RWPE1 (cell line): Measurements from ENCODE around the gene ZNF391.

Experiments
- CTCF ChIA-PET: fragments of 350-600 bp; sonication (Branson Sonifier 250); formaldehyde crosslinking; extraction: SDS; loops from one replicate; lab custom pipeline; 2021; lab: Yijun Ruan, JAX
- POLR2A ChIA-PET: fragments of 400-600 bp; formaldehyde crosslinking; extraction: SDS; loops from one replicate; lab custom pipeline; 2020; ENCODE audit warnings: antibody characterized with exemption; ENCODE audit not compliant: low non-redundant PET; lab: Yijun Ruan, JAX
- DNase-seq: peaks from one replicate; pipeline ENCODE4 v3.0.0; 2012; ENCODE audit warnings: low spot score
- H3K27ac ChIP-seq: fragments of 450-650 bp; 2 replicates; pipeline ENCODE4 v1.5.1; 2017
- CTCF ChIP-seq: fragments of 450-650 bp; conservative IDR thresholded peaks from 2 replicates; pipeline ENCODE4 v1.5.1; 2017; ENCODE audit warnings: low read depth, mild to moderate bottlenecking

Gene ZNF391

DNA sequence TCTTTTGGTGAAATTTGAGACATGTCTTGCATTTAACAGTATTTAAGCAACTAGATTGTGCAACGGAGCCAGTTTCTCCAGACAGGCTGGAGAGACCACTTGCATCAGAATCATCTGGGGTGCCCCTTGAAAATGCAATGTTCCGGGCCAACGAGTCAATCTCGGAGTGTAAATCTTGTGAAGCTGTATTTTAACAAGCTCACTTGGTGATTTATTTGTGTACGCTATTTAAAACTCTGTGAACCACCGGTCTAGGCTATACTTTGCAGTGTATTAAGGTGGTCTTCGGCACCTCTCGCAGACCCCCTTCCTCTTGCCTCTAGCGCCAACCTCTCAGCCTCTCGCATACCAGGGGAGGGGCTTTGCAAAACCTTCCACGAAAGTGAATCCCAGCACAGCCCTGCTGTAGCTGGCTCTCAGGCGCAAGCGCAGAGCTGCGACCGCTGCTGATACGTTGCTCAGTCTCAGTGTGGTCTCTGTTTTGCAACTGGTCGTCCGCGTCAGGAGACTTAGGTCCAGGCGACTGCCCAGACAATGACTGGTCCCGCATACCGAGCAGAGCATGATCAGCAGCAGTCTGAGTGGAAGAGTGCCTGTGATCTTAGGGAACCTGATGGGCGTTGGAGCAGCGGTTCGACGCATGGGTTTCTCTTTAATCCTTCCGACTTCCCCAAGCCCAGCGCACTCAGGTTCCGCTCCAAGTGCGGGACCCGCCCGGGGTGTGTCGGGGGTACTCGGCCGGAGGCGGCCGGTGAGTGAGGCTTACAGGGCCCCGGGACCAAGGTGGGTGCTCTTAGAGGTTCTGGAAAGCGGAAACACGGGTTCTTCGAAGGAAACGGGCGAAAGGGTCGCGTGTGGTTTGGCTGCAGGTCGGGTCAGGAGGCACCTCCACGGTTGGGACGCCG lies at the start of gene ZNF391:
Gene ZNF391 (plus strand): TSS at position 467 of the 905 bp plus-strand sequence. CDS start 11,612 bp downstream, outside the sequence.
- peak; percentile 74 for DNase-seq
- ChIA-PET POLR2A (no interaction called here), CTCF (no interaction called here)
- no peak for TF ChIP-seq CTCF
- peak within 1 kb of the TSS; percentile 89 for H3K27ac ChIP-seq

GRCh38 chr6:27352850-27353249 lies 35.7 kb upstream of the ZNF391 start:
- ChIA-PET POLR2A (no interaction called here), CTCF (interaction anchor here (0.6 kb wide), 1 partner anchor 22 kb away, joined by 3 read pairs; no protein-coding TSS in a partner anchor)
- DNase-seq = no peak
- no peak for TF ChIP-seq CTCF
- H3K27ac ChIP-seq = no peak overlapping the region

DNA sequence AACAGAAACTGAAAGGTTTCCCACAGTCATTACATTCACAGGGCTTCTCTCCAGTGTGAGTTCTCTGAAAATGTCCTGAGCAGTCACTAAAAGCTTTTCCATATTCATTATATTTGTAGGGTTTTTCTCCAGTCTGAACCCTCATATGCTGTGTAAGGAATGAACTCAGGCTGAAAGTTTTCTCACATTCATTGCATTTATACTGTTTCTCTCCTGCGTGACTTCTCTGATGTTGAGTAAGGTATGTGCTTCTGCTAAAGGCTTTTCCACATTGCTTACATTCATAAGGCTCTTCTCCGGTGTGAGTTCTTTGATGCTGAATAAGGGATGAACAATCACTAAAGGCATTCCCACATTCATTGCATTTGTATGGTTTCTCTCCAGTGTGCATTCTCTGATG lies 29.8 kb upstream of the ZNF391 start:
- DNase-seq = no peak
- CTCF ChIA-PET = no interaction called here
- no peak for TF ChIP-seq CTCF
- H3K27ac ChIP-seq = no peak overlapping the region
- POLR2A ChIA-PET = no interaction called here

- CTCF ChIA-PET = no interaction called here
These were observed 29.3 kb upstream of the ZNF391 start for GRCh38 chr6:27359231-27359630.

GRCh38 chr6:27368202-27368601 lies 20.4 kb upstream of the ZNF391 start:
- no peak for TF ChIP-seq CTCF
- CTCF ChIA-PET = no interaction called here
- no peak overlapping the region for H3K27ac ChIP-seq
- no peak for DNase-seq
- POLR2A ChIA-PET = no interaction called here

More at GRCh38 chr6:27359231-27359630, 29.3 kb upstream of the ZNF391 start:
- POLR2A ChIA-PET = no interaction called here
- TF ChIP-seq CTCF = no peak
- DNase-seq = no peak
- H3K27ac ChIP-seq = no peak overlapping the region

- no peak for DNase-seq
- POLR2A ChIA-PET = no interaction called here
- H3K27ac ChIP-seq = no peak overlapping the region
- CTCF ChIA-PET = no interaction called here
- TF ChIP-seq CTCF = no peak
These were observed 18.2 kb upstream of the ZNF391 start for GRCh38 chr6:27370391-27370790.
